IMR-90 (cell line): Measurements from ENCODE around the gene GJD2.

Experiments
- CEBPB ChIP-seq: IDR thresholded peaks from 2 replicates; pipeline ENCODE4 v1.6.1; 2012; ENCODE audit warnings: low read depth, low read length, improper control_type of control experiment
- CHD1 ChIP-seq: IDR thresholded peaks from 2 replicates; pipeline ENCODE4 v1.6.1; 2012; ENCODE audit warnings: low read depth, low read length, improper control_type of control experiment
- ELK1 ChIP-seq: fragments of 150-350 bp; IDR thresholded peaks from 2 replicates; pipeline ENCODE4 v1.6.1; 2016; ENCODE audit warnings: low read depth, mild to moderate bottlenecking, low read length, moderate library complexity, borderline replicate concordance
- FOS ChIP-seq: fragments of 150-350 bp; IDR thresholded peaks from 2 replicates; pipeline ENCODE4 v1.6.1; 2016; ENCODE audit warnings: low read depth, low read length
- MAFK ChIP-seq: IDR thresholded peaks from 2 replicates; pipeline ENCODE4 v1.6.1; 2012; ENCODE audit warnings: low read depth, low read length, improper control_type of control experiment
- MAZ ChIP-seq: IDR thresholded peaks from 2 replicates; pipeline ENCODE4 v1.6.1; 2012; ENCODE audit warnings: low read depth, mild to moderate bottlenecking, low read length, improper control_type of control experiment, moderate library complexity, borderline replicate concordance
- MXI1 ChIP-seq: IDR thresholded peaks from 2 replicates; pipeline ENCODE4 v1.6.1; 2012; ENCODE audit warnings: low read depth, mild to moderate bottlenecking, low read length, moderate library complexity, borderline replicate concordance
- NFE2L2 ChIP-seq: fragments of 150-350 bp; IDR thresholded peaks from 2 replicates; pipeline ENCODE4 v1.6.1; 2016; ENCODE audit warnings: low read depth, mild to moderate bottlenecking, low read length
- POLR2A ChIP-seq: IDR thresholded peaks from 2 replicates; pipeline ENCODE4 v1.6.1; 2012; ENCODE audit warnings: mild to moderate bottlenecking, low read depth, low read length
- RFX5 ChIP-seq: IDR thresholded peaks from 2 replicates; pipeline ENCODE4 v1.8.0; 2012; ENCODE audit warnings: low read depth, mild to moderate bottlenecking, low read length, moderate library complexity
- SMC3 ChIP-seq: fragments of 150-350 bp; IDR thresholded peaks from 2 replicates; pipeline ENCODE4 v1.6.1; 2016; ENCODE audit warnings: low read depth, mild to moderate bottlenecking, antibody characterized with exemption, low read length, moderate library complexity
- TF ChIP-seq, protein P1 (sequence below): conservative IDR thresholded peaks from 2 replicates; pipeline ENCODE4 v1.5.1; 2012; ENCODE audit warnings: mild to moderate bottlenecking, low read depth, low read length, improper control_type of control experiment
- TF ChIP-seq, protein P2 (sequence below): fragments of 150-350 bp; IDR thresholded peaks from 2 replicates; pipeline ENCODE4 v1.6.1; 2017; ENCODE audit warnings: mild to moderate bottlenecking, antibody characterized with exemption, low read length, low read depth

DNA sequence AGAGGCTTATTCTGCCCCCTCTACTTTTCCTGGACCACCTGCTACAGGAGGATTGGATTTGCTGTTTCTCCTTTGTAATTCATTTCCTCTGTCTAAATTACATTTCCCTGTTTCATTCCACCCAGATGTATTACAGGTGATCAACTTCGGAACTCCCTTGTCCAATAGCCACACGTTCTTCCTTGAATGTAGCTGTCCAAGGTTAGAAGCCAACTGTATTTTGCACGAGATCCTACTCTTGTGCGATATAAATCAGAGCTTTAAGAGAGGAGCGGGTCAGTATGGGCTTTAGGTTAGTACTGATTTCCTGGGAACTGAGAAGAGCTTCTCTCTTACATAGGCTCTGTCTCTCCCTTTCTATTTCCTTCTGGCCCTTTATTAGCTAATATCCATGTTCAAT, 20.5 kb downstream of the GJD2 start:
- TF ChIP-seq POLR2A (no peak), RFX5 (no peak), SMC3 (no peak), CHD1 (no peak), FOS (no peak), CEBPB (no peak), NFE2L2 (no peak), MXI1 (no peak), ELK1 (no peak), MAZ (no peak), MAFK (no peak)
- TF ChIP-seq, protein P1, sequence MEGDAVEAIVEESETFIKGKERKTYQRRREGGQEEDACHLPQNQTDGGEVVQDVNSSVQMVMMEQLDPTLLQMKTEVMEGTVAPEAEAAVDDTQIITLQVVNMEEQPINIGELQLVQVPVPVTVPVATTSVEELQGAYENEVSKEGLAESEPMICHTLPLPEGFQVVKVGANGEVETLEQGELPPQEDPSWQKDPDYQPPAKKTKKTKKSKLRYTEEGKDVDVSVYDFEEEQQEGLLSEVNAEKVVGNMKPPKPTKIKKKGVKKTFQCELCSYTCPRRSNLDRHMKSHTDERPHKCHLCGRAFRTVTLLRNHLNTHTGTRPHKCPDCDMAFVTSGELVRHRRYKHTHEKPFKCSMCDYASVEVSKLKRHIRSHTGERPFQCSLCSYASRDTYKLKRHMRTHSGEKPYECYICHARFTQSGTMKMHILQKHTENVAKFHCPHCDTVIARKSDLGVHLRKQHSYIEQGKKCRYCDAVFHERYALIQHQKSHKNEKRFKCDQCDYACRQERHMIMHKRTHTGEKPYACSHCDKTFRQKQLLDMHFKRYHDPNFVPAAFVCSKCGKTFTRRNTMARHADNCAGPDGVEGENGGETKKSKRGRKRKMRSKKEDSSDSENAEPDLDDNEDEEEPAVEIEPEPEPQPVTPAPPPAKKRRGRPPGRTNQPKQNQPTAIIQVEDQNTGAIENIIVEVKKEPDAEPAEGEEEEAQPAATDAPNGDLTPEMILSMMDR: no peak
- TF ChIP-seq, protein P2, sequence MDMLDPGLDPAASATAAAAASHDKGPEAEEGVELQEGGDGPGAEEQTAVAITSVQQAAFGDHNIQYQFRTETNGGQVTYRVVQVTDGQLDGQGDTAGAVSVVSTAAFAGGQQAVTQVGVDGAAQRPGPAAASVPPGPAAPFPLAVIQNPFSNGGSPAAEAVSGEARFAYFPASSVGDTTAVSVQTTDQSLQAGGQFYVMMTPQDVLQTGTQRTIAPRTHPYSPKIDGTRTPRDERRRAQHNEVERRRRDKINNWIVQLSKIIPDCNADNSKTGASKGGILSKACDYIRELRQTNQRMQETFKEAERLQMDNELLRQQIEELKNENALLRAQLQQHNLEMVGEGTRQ: no peak
